ENCODE measurements around the gene SYT11. TPM values are rescaled to one million over a fixed set of nuclear protein-coding genes. Genes with fewer than 3 reads are reported as not detected.

SYT11 gene
- total and polyA plus RNA-seq, 9 of the 15 experiments (the other 6 are each of a cell fraction or from before 2014, with no cell fraction given) = 0.05 to 0.18 (median 0.11) TPM

DNA sequence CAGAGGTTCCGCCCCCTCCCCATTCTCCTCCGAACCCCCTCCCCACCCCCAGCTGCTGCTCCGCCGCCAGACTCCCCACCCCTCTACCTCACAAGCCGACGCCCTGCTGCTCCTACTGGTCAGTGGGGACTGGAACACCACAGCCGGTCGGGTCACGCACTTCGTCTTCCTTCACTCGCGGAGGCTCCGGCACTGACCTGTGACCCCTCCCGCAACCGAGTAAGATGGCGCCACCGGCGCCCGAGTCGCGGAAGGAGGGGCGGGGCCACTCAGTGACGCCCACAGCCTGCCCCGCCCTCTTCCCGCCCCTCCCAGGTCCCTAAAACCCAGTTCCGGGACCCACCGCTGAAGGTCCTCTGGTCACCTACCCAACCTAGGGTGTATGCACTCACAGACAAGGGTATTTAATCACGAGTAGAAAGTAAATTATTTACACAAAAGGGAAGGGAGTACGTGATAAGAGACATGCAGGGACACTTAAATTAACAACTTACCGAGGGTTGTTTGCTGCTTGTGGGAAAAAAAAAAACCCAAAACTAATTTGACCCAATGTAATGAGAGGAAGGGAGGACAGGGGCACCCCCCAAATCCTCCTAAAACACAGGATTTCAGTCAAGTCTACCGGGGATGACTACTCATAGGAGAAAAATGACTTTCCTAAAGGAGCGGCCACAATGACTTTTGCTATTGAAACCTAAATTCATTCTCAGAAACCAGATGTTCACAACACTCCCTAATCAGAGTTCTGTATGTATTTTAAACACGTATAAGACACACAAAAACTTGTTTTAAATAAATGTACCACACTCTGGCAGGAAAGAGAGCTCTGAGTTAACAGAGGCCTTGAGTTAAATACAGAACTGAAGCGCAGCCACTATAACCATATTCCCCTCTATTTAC is 52.0 kb downstream of the SYT11 start, which contains the start of gene RIT1 (continued):
- TF ChIP-seq, protein P1, sequence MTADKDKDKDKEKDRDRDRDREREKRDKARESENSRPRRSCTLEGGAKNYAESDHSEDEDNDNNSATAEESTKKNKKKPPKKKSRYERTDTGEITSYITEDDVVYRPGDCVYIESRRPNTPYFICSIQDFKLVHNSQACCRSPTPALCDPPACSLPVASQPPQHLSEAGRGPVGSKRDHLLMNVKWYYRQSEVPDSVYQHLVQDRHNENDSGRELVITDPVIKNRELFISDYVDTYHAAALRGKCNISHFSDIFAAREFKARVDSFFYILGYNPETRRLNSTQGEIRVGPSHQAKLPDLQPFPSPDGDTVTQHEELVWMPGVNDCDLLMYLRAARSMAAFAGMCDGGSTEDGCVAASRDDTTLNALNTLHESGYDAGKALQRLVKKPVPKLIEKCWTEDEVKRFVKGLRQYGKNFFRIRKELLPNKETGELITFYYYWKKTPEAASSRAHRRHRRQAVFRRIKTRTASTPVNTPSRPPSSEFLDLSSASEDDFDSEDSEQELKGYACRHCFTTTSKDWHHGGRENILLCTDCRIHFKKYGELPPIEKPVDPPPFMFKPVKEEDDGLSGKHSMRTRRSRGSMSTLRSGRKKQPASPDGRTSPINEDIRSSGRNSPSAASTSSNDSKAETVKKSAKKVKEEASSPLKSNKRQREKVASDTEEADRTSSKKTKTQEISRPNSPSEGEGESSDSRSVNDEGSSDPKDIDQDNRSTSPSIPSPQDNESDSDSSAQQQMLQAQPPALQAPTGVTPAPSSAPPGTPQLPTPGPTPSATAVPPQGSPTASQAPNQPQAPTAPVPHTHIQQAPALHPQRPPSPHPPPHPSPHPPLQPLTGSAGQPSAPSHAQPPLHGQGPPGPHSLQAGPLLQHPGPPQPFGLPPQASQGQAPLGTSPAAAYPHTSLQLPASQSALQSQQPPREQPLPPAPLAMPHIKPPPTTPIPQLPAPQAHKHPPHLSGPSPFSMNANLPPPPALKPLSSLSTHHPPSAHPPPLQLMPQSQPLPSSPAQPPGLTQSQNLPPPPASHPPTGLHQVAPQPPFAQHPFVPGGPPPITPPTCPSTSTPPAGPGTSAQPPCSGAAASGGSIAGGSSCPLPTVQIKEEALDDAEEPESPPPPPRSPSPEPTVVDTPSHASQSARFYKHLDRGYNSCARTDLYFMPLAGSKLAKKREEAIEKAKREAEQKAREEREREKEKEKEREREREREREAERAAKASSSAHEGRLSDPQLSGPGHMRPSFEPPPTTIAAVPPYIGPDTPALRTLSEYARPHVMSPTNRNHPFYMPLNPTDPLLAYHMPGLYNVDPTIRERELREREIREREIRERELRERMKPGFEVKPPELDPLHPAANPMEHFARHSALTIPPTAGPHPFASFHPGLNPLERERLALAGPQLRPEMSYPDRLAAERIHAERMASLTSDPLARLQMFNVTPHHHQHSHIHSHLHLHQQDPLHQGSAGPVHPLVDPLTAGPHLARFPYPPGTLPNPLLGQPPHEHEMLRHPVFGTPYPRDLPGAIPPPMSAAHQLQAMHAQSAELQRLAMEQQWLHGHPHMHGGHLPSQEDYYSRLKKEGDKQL (CRISPR knock-in tag; IDR thresholded peaks at IDR 0.05; ENCODE audit: borderline replicate concordance) = no peak
- TF ChIP-seq, protein P2, sequence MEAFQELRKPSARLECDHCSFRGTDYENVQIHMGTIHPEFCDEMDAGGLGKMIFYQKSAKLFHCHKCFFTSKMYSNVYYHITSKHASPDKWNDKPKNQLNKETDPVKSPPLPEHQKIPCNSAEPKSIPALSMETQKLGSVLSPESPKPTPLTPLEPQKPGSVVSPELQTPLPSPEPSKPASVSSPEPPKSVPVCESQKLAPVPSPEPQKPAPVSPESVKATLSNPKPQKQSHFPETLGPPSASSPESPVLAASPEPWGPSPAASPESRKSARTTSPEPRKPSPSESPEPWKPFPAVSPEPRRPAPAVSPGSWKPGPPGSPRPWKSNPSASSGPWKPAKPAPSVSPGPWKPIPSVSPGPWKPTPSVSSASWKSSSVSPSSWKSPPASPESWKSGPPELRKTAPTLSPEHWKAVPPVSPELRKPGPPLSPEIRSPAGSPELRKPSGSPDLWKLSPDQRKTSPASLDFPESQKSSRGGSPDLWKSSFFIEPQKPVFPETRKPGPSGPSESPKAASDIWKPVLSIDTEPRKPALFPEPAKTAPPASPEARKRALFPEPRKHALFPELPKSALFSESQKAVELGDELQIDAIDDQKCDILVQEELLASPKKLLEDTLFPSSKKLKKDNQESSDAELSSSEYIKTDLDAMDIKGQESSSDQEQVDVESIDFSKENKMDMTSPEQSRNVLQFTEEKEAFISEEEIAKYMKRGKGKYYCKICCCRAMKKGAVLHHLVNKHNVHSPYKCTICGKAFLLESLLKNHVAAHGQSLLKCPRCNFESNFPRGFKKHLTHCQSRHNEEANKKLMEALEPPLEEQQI (IDR thresholded peaks at IDR 0.05) = no peak
- TF ChIP-seq JUNB (CRISPR knock-in tag; conservative IDR thresholded peaks at IDR 0.05) = no peak
- peak; percentile 79 for TF ChIP-seq POLR2AphosphoS5 (IDR thresholded peaks at IDR 0.05; ENCODE audit: control insufficient read depth, insufficient read depth, low read depth, low read length)
- no peak for TF ChIP-seq ZNF696 (CRISPR knock-in tag; conservative IDR thresholded peaks at IDR 0.05)
- no peak for TF ChIP-seq CBX3 (IDR thresholded peaks at IDR 0.05; ENCODE audit: borderline replicate concordance in 1 of 2, low read length in 2 of 2)
- TF ChIP-seq, protein P3, sequence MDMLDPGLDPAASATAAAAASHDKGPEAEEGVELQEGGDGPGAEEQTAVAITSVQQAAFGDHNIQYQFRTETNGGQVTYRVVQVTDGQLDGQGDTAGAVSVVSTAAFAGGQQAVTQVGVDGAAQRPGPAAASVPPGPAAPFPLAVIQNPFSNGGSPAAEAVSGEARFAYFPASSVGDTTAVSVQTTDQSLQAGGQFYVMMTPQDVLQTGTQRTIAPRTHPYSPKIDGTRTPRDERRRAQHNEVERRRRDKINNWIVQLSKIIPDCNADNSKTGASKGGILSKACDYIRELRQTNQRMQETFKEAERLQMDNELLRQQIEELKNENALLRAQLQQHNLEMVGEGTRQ (CRISPR knock-in tag; IDR thresholded peaks at IDR 0.05) = no peak
- no peak for TF ChIP-seq PHTF2 (CRISPR knock-in tag; IDR thresholded peaks at IDR 0.05)
- TF ChIP-seq, protein P4, sequence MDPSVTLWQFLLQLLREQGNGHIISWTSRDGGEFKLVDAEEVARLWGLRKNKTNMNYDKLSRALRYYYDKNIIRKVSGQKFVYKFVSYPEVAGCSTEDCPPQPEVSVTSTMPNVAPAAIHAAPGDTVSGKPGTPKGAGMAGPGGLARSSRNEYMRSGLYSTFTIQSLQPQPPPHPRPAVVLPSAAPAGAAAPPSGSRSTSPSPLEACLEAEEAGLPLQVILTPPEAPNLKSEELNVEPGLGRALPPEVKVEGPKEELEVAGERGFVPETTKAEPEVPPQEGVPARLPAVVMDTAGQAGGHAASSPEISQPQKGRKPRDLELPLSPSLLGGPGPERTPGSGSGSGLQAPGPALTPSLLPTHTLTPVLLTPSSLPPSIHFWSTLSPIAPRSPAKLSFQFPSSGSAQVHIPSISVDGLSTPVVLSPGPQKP (CRISPR knock-in tag; IDR thresholded peaks at IDR 0.05) = no peak
- TF ChIP-seq ZNF134 (CRISPR knock-in tag; conservative IDR thresholded peaks at IDR 0.05) = no peak
- no peak for TF ChIP-seq GABPB2 (CRISPR knock-in tag; conservative IDR thresholded peaks at IDR 0.05)
- TF ChIP-seq, protein P5, sequence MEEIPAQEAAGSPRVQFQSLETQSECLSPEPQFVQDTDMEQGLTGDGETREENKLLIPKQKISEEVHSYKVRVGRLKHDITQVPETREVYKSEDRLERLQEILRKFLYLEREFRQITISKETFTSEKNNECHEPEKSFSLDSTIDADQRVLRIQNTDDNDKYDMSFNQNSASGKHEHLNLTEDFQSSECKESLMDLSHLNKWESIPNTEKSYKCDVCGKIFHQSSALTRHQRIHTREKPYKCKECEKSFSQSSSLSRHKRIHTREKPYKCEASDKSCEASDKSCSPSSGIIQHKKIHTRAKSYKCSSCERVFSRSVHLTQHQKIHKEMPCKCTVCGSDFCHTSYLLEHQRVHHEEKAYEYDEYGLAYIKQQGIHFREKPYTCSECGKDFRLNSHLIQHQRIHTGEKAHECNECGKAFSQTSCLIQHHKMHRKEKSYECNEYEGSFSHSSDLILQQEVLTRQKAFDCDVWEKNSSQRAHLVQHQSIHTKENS (CRISPR knock-in tag; IDR thresholded peaks at IDR 0.05) = no peak
- TF ChIP-seq, protein P6, sequence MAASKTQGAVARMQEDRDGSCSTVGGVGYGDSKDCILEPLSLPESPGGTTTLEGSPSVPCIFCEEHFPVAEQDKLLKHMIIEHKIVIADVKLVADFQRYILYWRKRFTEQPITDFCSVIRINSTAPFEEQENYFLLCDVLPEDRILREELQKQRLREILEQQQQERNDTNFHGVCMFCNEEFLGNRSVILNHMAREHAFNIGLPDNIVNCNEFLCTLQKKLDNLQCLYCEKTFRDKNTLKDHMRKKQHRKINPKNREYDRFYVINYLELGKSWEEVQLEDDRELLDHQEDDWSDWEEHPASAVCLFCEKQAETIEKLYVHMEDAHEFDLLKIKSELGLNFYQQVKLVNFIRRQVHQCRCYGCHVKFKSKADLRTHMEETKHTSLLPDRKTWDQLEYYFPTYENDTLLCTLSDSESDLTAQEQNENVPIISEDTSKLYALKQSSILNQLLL (CRISPR knock-in tag; IDR thresholded peaks at IDR 0.05; ENCODE audit: borderline replicate concordance) = no peak
